GM19328 (cell line): ENCODE results near the gene SEL1L3.

Experiments used
- ATAC-seq: cut with Tn5 transposase; IDR thresholded peaks from one replicate; pipeline ENCODE4 v1.9.1; 2021; ENCODE audit warnings: mild to moderate bottlenecking, moderate library complexity; ENCODE audit not compliant: unreplicated experiment

SEL1L3 gene

GRCh38 chr4:25795566-25796454, 67.0 kb downstream of the SEL1L3 start:
- no peak for ATAC-seq

- ATAC-seq = no peak
Observed at GRCh38 chr4:25795091-25795490, 67.7 kb downstream of the SEL1L3 start.

- ATAC-seq = no peak
Observed at GRCh38 chr4:25792876-25793275, 69.9 kb downstream of the SEL1L3 start.

GRCh38 chr4:25792200-25792791, 70.5 kb downstream of the SEL1L3 start:
- no peak for ATAC-seq

GRCh38 chr4:25790024-25790423, 72.8 kb downstream of the SEL1L3 start:
- no peak for ATAC-seq

GRCh38 chr4:25788703-25789238, 74.0 kb downstream of the SEL1L3 start:
- ATAC-seq = no peak

GRCh38 chr4:25786497-25787065, 76.2 kb downstream of the SEL1L3 start:
- ATAC-seq = no peak

- no peak for ATAC-seq
Observed at GRCh38 chr4:25783943-25784342, 78.8 kb downstream of the SEL1L3 start.

- no peak for ATAC-seq
Observed at GRCh38 chr4:25783126-25783525, 79.7 kb downstream of the SEL1L3 start.

- ATAC-seq = no peak
Observed at GRCh38 chr4:25782482-25782881, 80.3 kb downstream of the SEL1L3 start.

GRCh38 chr4:25779021-25779420, 83.8 kb downstream of the SEL1L3 start:
- no peak for ATAC-seq

GRCh38 chr4:25776795-25777194, 86.0 kb downstream of the SEL1L3 start:
- no peak for ATAC-seq

GRCh38 chr4:25775166-25775565, 87.6 kb downstream of the SEL1L3 start:
- no peak for ATAC-seq

- no peak for ATAC-seq
Observed at GRCh38 chr4:25773358-25773757, 89.4 kb downstream of the SEL1L3 start.

DNA sequence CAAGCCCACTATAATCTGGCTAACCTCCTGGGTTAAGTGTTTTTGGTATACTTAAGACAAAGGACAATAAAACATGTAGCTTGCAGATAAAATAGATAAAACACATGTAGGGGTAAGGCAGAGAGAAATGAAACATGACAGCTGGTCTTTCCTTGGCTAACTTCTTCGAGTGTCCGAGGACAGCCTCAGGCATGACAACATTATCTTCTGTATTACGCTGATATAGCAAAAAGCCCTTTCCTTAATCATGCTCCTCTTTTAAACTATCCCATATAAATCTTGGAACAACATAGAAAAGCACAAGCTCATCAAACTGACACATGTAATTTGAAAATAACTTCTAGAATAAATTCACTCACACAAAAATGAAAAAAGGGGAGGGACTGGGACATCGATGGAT, 91.1 kb downstream of the SEL1L3 start:
- ATAC-seq = no peak

- no peak for ATAC-seq
Observed at GRCh38 chr4:25770847-25771246, 91.9 kb downstream of the SEL1L3 start.

- no peak for ATAC-seq
Observed at GRCh38 chr4:25769251-25769650, 93.5 kb downstream of the SEL1L3 start.

GRCh38 chr4:25767877-25768725, 94.7 kb downstream of the SEL1L3 start:
- no peak for ATAC-seq

DNA sequence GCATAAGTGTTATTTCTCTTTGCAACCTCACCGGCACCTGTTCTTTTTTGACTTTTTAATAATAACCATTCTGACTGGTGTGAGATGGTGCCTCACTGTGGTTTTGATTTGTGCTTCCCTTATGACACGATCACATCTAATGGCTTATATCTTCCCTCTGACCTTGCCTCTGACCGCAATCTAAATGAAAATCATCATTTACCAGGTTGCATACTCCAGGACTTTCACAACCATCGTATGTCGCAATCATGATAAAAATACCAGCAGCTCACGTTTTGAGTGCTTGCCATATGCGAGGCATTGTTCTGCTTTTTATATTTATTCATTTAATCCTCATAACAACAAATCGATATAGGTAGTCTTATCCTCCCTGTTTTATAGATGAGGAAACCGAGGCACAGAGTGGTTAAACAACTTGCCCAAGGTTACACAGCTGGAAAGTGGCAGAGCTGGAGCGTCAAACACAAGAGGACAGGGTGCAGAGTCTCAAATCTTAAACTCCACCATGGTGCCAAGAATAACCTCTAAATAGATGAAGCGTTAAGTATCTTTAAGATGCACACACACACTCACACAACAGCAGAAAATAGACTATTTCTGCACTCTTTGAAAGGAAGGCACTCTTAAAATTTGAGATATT, 102.2 kb downstream of the SEL1L3 start:
- ATAC-seq = no peak

DNA sequence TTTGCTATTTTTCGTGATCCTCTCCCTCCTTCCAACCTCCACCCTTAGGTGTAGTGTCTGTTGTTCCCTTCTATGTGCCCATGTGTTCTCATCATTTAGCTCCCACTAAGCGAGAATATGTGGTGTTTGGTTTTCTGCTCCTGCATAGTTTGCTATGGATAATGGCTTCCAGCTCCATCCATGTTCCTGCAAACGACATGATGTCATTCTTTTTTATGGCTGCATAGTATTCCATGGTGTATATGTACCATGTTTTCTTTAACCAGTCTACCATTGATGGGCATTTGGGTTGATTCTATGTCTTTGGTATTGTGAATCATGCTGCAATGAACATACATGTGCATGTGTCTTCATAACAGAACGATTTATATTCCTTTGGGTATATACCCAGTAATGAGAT, 102.7 kb downstream of the SEL1L3 start:
- ATAC-seq = no peak
